AG04449 (cell line): ENCODE data around the gene IFRD2.
"Not testable (repeated sequence)": the region's sequence is repeated elsewhere in the genome, so short reads cannot be mapped to it uniquely, and the experiment has no call there.

Experiments used
- CTCF ChIA-PET: fragments of 350-600 bp; formaldehyde crosslinking; extraction: SDS; loops from one replicate; lab custom pipeline; 2021; ENCODE audit warnings: antibody characterized with exemption; lab: Yijun Ruan, JAX
- POLR2A ChIA-PET: fragments of 400-600, 350-600 bp; formaldehyde crosslinking; extraction: SDS; loops from one replicate; lab custom pipeline; 2020; ENCODE audit warnings: antibody characterized with exemption, inconsistent platforms; lab: Yijun Ruan, JAX
- DNase-seq: peaks from one replicate; pipeline ENCODE4 v3.0.0-alpha.2; 2010; ENCODE audit warnings: low read depth, low spot score
- H3K4me3 ChIP-seq: 2 replicates; pipeline ENCODE4 v1.5.1; 2011; ENCODE audit warnings: low read depth, mild to moderate bottlenecking, control low read depth, low read length
- TF ChIP-seq, protein P1 (sequence below): IDR thresholded peaks from one replicate; pipeline ENCODE4 v1.5.1; 2011; ENCODE audit warnings: mild to moderate bottlenecking, moderate library complexity, low read length, control low read depth, inconsistent platforms; ENCODE audit not compliant: insufficient read depth; ENCODE audit errors: missing control alignments

The IFRD2 gene

GRCh38 chr3:50264964-50265485 is 27.2 kb downstream of the IFRD2 start:
- no peak overlapping the region for H3K4me3 ChIP-seq
- CTCF ChIA-PET, result interaction anchor here (0.8 to 40.0 kb wide), 5 partner anchors 8 to 72 kb away, joined by 3 to 1609 read pairs (median 7); partner anchors contain the start of genes GNAI2 and GNAT1

GRCh38 chr3:50264383-50264963 is 27.8 kb downstream of the IFRD2 start:
- CTCF ChIA-PET, result interaction anchor here (0.8 to 40.0 kb wide), 8 partner anchors 9 to 71 kb away, joined by 3 to 1609 read pairs (median 4); partner anchors contain the start of genes GNAI2 and GNAT1
- TF ChIP-seq, protein P1, sequence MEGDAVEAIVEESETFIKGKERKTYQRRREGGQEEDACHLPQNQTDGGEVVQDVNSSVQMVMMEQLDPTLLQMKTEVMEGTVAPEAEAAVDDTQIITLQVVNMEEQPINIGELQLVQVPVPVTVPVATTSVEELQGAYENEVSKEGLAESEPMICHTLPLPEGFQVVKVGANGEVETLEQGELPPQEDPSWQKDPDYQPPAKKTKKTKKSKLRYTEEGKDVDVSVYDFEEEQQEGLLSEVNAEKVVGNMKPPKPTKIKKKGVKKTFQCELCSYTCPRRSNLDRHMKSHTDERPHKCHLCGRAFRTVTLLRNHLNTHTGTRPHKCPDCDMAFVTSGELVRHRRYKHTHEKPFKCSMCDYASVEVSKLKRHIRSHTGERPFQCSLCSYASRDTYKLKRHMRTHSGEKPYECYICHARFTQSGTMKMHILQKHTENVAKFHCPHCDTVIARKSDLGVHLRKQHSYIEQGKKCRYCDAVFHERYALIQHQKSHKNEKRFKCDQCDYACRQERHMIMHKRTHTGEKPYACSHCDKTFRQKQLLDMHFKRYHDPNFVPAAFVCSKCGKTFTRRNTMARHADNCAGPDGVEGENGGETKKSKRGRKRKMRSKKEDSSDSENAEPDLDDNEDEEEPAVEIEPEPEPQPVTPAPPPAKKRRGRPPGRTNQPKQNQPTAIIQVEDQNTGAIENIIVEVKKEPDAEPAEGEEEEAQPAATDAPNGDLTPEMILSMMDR, result no peak
- peak overlapping the region; percentile 36 for H3K4me3 ChIP-seq
- POLR2A ChIA-PET, result interaction anchor here (0.5 to 2.9 kb wide), 11 partner anchors 10 to 335 kb away, joined by 3 to 14 read pairs (median 4); partner anchors contain the start of genes GNAI2 and MON1A
- peak; percentile 84 for DNase-seq

More at GRCh38 chr3:50264964-50265485, 27.2 kb downstream of the IFRD2 start:
- POLR2A ChIA-PET, result interaction anchor here (0.5 to 2.9 kb wide), 9 partner anchors 11 to 336 kb away, joined by 3 to 14 read pairs (median 5); partner anchors contain the start of genes GNAI2 and MON1A
- TF ChIP-seq, protein P1, result no peak
- DNase-seq, result no peak

DNA sequence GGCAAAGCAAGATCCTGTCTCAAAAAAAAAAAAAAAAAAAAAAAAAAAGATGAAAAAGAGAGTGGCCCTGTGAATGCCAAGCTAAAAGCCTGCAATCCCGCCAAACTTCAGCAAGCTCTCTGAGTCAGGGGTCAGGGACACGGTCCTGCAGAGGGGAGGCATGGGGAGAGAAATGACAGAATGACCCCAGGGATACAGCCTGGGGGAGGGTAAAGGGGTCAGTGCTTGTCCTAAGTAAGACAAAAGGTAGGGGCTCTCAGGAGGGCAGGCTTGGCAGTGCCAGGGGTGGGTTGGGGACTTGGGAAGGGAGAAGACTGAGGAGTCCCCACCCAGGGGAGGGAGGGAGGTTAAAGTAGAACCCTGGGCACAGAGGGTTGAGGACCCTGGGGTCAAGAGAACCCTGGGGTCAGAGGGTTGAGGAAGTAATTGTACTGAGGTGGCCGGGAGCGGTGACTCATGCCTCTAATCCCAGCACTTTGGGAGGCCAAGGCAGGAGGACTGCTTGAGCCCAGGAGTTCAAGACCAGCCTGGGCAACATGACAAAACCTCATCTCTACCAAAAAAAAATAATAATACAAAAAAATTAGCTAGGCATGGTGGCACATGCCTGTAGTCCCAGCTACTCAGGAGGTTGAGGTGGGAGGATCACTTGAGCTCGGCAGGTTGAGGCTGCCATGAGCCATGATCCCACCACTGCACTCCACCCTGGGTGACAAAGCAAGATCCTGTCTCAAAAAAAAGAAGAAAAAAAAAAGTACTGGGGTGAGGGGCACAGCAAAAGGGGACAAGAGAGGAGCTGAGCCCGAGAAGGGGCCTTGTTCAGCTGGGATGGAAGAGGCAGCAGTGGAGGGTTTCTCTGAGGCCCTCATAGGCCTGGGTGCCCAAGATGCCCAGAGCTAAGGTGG is 28.5 kb downstream of the IFRD2 start:
- no peak for DNase-seq
- ChIA-PET POLR2A (interaction anchor here (0.6 to 2.9 kb wide), 12 partner anchors 9 to 64 kb away, joined by 3 to 14 read pairs (median 4); partner anchors contain the start of gene GNAI2), CTCF (interaction anchor here (0.8 to 40.0 kb wide), 10 partner anchors 9 to 72 kb away, joined by 3 to 1609 read pairs (median 3); partner anchors contain the start of genes GNAI2 and GNAT1)
- TF ChIP-seq, protein P1, result no peak
- H3K4me3 ChIP-seq, result peak overlapping the region; percentile 36

DNA sequence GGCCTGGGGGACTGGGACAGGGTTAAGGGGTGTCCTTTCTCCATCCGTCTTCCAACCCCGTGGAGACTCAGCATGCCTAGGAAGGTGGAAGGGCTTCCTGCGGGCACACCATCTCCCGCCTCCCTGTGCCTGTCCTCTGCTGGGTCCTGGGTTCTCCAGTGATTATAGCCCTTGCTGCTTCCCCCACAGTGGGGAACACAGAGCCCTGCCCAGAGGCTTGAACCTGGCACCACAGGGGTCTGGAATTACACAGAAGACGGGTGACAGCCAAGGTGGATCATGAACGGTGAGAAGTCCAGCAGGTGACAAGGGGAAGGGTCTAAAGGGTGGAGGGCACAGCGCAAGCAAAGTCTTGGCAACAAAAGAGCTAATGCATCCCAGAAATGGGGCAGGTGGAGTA is 29.5 kb downstream of the IFRD2 start:
- no peak overlapping the region for H3K4me3 ChIP-seq
- TF ChIP-seq, protein P1, result no peak
- DNase-seq, result no peak
- CTCF ChIA-PET, result interaction anchor here (0.8 to 40.0 kb wide), 5 partner anchors 10 to 71 kb away, joined by 3 to 1609 read pairs (median 4); partner anchors contain the start of gene GNAI2
- POLR2A ChIA-PET, result interaction anchor here (0.6 to 2.9 kb wide), 3 partner anchors 16 to 36 kb away, joined by 3 to 14 read pairs (median 7); partner anchors contain the start of gene GNAI2

- POLR2A ChIA-PET, DNase-seq, H3K4me3 ChIP-seq: not testable (repeated sequence)
- CTCF ChIA-PET, result interaction anchor here (40.0 to 47.4 kb wide), 2 partner anchors 4 to 23 kb away, joined by 1609 read pairs; partner anchors contain the start of genes GNAI2, LSMEM2 and SEMA3B
Measured at GRCh38 chr3:50262200-50262599, 30.0 kb downstream of the IFRD2 start.

DNA sequence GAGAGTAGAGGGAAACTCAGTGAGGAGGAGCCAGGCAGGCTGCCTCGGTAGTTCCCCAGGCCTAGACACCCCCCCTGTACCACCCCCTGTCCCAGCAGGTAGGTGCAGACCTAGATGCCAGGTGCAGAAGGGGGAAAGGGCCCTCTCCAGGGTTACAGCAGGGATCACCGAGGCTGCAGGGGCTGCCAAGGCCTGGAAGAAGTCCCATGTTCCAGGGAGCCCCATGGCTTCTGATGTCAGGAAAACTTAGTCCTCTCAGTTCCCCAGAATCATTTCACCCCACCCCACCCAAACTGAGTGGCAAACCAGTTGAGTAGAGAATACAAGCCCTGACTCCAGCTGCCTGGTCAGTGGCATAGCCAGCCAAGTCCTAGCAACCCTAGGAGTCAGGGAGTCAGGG is 30.7 kb downstream of the IFRD2 start:
- H3K4me3 ChIP-seq, result no peak overlapping the region
- ChIA-PET CTCF (interaction anchor here (0.8 to 47.4 kb wide), 7 partner anchors 4 to 68 kb away, joined by 3 to 1609 read pairs (median 4); partner anchors contain the start of genes GNAI2, LSMEM2, SEMA3B and SLC38A3), POLR2A (interaction anchor here (0.6 to 0.7 kb wide), 2 partner anchors 13 to 26 kb away, joined by 3 read pairs; no protein-coding TSS in a partner anchor)
- TF ChIP-seq, protein P1, result no peak
- DNase-seq, result no peak
